ENCODE data around the gene SQOR. TPM values are rescaled to one million over a fixed set of nuclear protein-coding genes. Genes with fewer than 3 reads are reported as not detected.

Gene SQOR
- total RNA-seq, 1 donor from 2014 or later, result 310 TPM

DNA sequence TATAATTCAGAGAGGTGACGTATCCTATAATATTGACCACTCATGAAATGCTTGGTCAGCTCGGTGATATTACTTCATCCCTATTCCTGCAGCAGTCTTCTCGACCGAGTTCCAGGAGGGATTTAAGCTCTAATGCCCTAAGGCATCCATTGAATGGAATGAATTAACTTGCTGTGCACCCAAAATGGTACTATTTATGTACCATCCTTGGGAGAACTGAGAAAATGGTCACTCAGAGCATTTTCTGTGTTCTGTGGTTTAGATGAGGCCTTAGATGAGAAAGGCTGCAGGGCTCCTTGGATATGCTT is 47.0 kb upstream of the SQOR start:
- H3K4me3 ChIP-seq (ENCODE audit: low read depth, low read length), result peak overlapping the region; percentile 56
- no peak for FAIRE-seq
- no peak for DNase-seq (ENCODE audit: low read depth)
- H3K36me3 ChIP-seq (ENCODE audit: control insufficient read depth, insufficient read depth, low read length), result peaks cover 1% of the 10 kb centered on the region
- TF ChIP-seq, protein P1, sequence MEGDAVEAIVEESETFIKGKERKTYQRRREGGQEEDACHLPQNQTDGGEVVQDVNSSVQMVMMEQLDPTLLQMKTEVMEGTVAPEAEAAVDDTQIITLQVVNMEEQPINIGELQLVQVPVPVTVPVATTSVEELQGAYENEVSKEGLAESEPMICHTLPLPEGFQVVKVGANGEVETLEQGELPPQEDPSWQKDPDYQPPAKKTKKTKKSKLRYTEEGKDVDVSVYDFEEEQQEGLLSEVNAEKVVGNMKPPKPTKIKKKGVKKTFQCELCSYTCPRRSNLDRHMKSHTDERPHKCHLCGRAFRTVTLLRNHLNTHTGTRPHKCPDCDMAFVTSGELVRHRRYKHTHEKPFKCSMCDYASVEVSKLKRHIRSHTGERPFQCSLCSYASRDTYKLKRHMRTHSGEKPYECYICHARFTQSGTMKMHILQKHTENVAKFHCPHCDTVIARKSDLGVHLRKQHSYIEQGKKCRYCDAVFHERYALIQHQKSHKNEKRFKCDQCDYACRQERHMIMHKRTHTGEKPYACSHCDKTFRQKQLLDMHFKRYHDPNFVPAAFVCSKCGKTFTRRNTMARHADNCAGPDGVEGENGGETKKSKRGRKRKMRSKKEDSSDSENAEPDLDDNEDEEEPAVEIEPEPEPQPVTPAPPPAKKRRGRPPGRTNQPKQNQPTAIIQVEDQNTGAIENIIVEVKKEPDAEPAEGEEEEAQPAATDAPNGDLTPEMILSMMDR (IDR thresholded peaks at IDR 0.05; ENCODE audit: insufficient read depth, low read length, severe bottlenecking), result no peak
- no peaks in the 10 kb centered on the region for H3K27me3 ChIP-seq (ENCODE audit: control insufficient read depth, insufficient read depth, low read length)

DNA sequence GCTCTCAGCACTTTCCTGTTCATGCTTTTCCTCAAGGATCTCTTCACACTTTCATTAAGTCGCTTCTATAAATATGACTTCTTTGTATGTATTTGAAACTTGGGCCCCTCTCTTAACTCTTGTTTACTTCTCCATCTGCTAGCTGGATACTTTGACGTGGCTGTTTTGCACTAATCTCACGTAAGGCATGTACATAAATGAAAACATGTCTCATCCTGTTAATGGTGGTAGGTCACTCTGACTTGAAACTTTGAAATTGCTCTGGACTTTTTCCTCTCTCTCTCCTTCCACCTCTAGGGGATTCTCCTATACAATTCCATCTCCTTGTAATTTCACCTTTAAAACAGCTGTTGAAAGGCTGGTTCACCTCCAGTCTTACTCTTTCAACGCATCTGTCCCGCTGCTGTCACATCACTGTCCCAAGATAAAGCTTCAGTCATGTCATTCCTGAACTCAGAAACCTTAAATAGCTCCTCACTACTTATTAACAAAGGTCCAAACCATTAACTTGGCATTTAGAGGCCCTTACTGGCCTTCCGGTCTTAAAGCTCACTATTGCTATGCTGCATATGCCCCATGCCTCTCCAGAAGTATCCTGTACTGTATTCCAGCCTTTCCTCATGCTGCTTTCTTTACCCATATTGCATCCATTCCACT is 46.5 kb upstream of the SQOR start:
- Histone ChIP-seq H3K27me3 (ENCODE audit: control insufficient read depth, insufficient read depth, low read length) (no peaks in the 10 kb centered on the region), H3K4me3 (ENCODE audit: low read depth, low read length) (peak overlapping the region; percentile 56), H3K36me3 (ENCODE audit: control insufficient read depth, insufficient read depth, low read length) (peaks cover 1% of the 10 kb centered on the region)
- TF ChIP-seq, protein P1 (IDR thresholded peaks at IDR 0.05; ENCODE audit: insufficient read depth, low read length, severe bottlenecking), result no peak
- no peak for FAIRE-seq
- peak; percentile 82 for DNase-seq (ENCODE audit: low read depth)

DNA sequence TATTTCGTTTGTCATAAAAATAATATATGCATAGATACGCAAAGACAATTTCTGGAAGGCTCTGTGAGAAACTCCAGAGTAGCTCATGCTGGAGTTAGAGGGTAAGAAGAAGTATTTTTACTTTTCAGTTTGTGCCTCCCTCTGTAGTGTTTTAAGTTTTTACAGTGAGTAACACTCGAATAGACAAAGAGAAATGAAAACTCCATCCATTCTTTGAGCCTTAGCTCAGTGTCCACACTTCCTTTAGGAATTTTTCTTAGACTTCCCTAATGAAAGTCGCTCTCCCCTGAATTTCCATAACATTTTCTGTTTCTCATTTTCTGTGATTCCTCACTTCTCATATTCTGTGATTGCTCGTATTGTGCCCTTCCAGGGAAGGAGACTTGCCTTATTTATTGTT is 45.6 kb upstream of the SQOR start:
- no peak overlapping the region for H3K4me3 ChIP-seq (ENCODE audit: low read depth, low read length)
- no peaks in the 10 kb centered on the region for H3K27me3 ChIP-seq (ENCODE audit: control insufficient read depth, insufficient read depth, low read length)
- TF ChIP-seq, protein P1 (IDR thresholded peaks at IDR 0.05; ENCODE audit: insufficient read depth, low read length, severe bottlenecking), result no peak
- FAIRE-seq (no peak), DNase-seq (ENCODE audit: low read depth) (no peak)
- H3K36me3 ChIP-seq (ENCODE audit: control insufficient read depth, insufficient read depth, low read length), result peaks cover 1% of the 10 kb centered on the region

- H3K27me3 ChIP-seq (ENCODE audit: control insufficient read depth, insufficient read depth, low read length), result no peaks in the 10 kb centered on the region
- H3K36me3 ChIP-seq (ENCODE audit: control insufficient read depth, insufficient read depth, low read length), result peaks cover 1% of the 10 kb centered on the region
- TF ChIP-seq, protein P1 (IDR thresholded peaks at IDR 0.05; ENCODE audit: insufficient read depth, low read length, severe bottlenecking), result no peak
- FAIRE-seq (no peak), DNase-seq (ENCODE audit: low read depth) (no peak)
- no peak overlapping the region for H3K4me3 ChIP-seq (ENCODE audit: low read depth, low read length)
Observed at GRCh38 chr15:45594319-45594718, 40.5 kb upstream of the SQOR start.

GRCh38 chr15:45594835-45595530 is 39.8 kb upstream of the SQOR start:
- Histone ChIP-seq H3K36me3 (ENCODE audit: control insufficient read depth, insufficient read depth, low read length) (peaks cover 1% of the 10 kb centered on the region), H3K4me3 (ENCODE audit: low read depth, low read length) (no peak overlapping the region), H3K27me3 (ENCODE audit: control insufficient read depth, insufficient read depth, low read length) (no peaks in the 10 kb centered on the region)
- DNase-seq (ENCODE audit: low read depth) (no peak), FAIRE-seq (no peak)
- TF ChIP-seq, protein P1 (IDR thresholded peaks at IDR 0.05; ENCODE audit: insufficient read depth, low read length, severe bottlenecking), result no peak

All from bronchial epithelial cell (primary cell).